ENCODE results near the gene LY6G6C.

LY6G6C gene

DNA sequence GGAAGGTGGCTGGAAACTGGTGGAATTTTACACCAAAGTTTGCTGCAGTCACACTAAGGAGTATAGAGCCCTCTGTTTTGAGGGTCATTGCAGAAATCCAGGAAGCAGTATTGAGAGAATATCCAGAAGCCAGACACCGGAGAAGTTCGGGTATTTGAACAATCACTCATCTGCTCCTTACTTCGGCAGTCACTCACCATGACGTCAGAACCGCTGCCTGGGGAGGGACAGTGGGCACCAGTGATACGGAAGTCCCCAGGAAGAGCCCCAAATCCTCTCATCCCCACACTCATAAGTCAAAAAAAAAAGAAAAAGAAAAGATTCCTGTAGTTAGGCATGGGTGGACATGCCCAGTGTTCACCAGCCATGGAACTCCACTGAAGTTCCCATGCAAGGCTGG, 44.6 kb downstream of the LY6G6C start:
- DNase-seq, result no peak

DNA sequence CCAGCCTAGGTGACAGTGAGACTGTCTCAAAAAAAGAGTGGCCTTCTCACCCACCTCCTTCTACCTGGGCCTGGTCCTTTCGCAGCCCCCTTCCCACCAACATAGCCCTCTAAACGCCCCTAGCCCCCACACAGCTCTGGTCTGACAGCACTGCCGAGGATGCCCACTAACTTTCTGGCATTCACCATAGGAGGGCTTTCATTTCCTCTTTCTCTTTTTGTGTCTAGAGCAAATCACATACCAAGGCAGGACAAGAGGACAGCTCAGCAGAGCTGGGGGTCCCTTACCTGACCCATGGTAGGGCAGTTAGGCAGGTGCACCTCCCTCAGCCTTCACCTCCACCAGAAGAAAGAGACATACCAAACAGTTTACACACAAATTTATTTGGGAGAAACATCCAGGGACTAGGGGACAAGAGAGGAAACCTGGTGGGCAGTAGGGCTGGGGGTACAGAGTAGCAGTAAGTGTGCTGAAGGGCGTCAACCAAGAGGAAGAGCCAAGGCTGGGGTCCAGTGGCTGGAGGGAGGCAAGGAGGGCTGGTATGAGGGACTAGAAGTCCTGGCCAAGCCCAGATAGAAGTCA, 45.1 kb downstream of the LY6G6C start:
- no peak for DNase-seq

DNA sequence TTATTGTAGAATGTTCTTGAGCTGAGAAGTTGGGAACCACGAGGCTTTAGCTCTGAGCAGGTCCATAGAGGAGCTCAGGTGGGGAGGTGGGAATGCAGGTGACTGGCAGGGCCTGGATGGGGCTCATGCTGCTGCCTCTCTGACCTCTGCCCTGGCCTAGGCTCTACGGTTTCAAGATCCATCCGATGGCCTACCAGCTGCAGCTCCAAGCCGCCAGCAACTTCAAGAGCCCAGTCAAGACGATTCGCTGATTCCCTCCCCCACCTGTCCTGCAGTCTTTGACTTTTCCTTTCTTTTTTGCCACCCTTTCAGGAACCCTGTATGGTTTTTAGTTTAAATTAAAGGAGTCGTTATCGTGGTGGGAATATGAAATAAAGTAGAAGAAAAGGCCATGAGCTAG, 51.9 kb downstream of the LY6G6C start, which contains the start of gene LY6G5B:
TSS of gene LY6G5B (plus strand) at position 301 of the 400 bp plus-strand sequence. CDS start 975 bp downstream, outside the sequence.
- no peak for DNase-seq

Measured in NCI-H510A treated with DMSO at 0.1 percent for 48 hours (cell line).